Right cardiac atrium (tissue), 5 donors: ENCODE measurements around the gene PLCL2. TPM values are rescaled to one million over a fixed set of nuclear protein-coding genes. Genes with fewer than 3 reads are reported as not detected.
A peak's percentile ranks its signal among the peaks of the same experiment; 100 is the strongest.

Experiments
- ATAC-seq, 2 donors: fragments of 200-7000 bp; cut with Tn5 transposase; one replicate each; pipeline versions ENCODE4 v1.8.0 to v1.9.1; 2020; ENCODE audit warnings: moderate library complexity in 2 of 2, mild to moderate bottlenecking in 1 of 2
- DNase-seq, 3 donors: peaks; one replicate each; pipeline ENCODE4 v3.0.0-alpha.2; 2020
- H3K27ac ChIP-seq: one replicate; pipeline ENCODE4 v1.5.1; 2013; ENCODE audit warnings: mild to moderate bottlenecking, low read length, control low read depth, moderate library complexity
- H3K27me3 ChIP-seq: one replicate; pipeline ENCODE4 v1.6.1; 2013; ENCODE audit not compliant: control insufficient read depth, insufficient read depth
- H3K4me1 ChIP-seq: one replicate; pipeline ENCODE4 v1.6.1; 2013; ENCODE audit warnings: low read length; ENCODE audit not compliant: control insufficient read depth, insufficient read depth
- H3K4me3 ChIP-seq: one replicate; pipeline ENCODE4 v1.5.1; 2013; ENCODE audit warnings: low read length, control low read depth
- H3K9me3 ChIP-seq: one replicate; pipeline ENCODE4 v1.6.1; 2013; ENCODE audit warnings: low read length; ENCODE audit not compliant: control insufficient read depth
- WGBS: extraction: QIAGEN DNeasy Blood & Tissue Kit; methylation state at CpG from one replicate; pipeline ENCODE4 v1.1.7; 2013; 5-methylcytosine and 5-hydroxymethylcytosine counted together
- intact Hi-C, 4 donors: fragments of 100-400 bp; cut with DNase I; formaldehyde crosslinking; loops; one replicate each; pipeline versions ENCODE4 v1.11.0 to v1.14.0; 2022 to 2023
- polyA plus RNA-seq: library from polyadenylated mRNA; stranded (reverse); fragments of 200-250 nt; gene quantifications from one replicate; pipeline ENCODE4 v1.2.3, GENCODE V29; 2013
- total RNA-seq, 4 donors: library from RNA; stranded (reverse); fragmentation: NEBNext Ultra II Directional; extraction: Animal tissue kit (Norgen Biotek cat#: 25700); gene quantifications; one replicate each; pipeline ENCODE4 v1.2.1, GENCODE V29; 2021
- donor health status: healthy with polysubstance abuse.
- donor health status: DM: no; HTN: yes; CAD: no.
- donor health status: DM: no; HTN: no; CAD: no.
- donor health status: DM: no; HTN: yes; CAD: no; lungs with severe emphysema.
- donor health status: DM: yes; HTN: yes; CAD: no.

The PLCL2 gene
- total and polyA plus RNA-seq, 5 donors, result 12.5 to 47.4 (median 36.9) TPM

DNA sequence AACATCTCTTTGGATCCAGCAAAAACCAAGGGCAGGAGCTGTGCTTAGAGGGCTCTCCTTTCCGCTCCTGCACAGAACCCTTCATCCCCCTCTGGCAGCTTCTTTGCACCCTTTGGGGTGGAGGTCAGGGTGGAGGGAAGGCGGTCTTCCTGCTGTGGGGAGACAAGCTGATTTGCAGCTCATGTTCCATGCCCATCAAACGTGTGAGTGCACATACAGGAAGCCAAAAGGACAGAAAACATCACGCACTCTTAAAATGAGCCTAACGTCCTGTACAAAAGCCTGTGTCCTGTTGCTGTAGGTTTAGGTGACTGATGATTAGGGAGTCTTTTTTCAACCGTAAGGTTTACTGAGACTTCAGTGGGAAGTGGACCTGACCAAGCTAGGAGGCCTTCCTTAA lies 195.2 kb downstream of the PLCL2 start:
- Histone ChIP-seq H3K4me1 (peaks cover 6% of the 10 kb centered on the region), H3K27me3 (no peaks in the 10 kb centered on the region), H3K4me3 (no peak overlapping the region), H3K9me3 (no peaks in the 10 kb centered on the region), H3K27ac (no peak overlapping the region)
- no peak for ATAC-seq
- WGBS, result 90% methylated on average over 6 of the region's 6 CpGs
- no peak for DNase-seq
- intact Hi-C loops, result no loop called here

DNA sequence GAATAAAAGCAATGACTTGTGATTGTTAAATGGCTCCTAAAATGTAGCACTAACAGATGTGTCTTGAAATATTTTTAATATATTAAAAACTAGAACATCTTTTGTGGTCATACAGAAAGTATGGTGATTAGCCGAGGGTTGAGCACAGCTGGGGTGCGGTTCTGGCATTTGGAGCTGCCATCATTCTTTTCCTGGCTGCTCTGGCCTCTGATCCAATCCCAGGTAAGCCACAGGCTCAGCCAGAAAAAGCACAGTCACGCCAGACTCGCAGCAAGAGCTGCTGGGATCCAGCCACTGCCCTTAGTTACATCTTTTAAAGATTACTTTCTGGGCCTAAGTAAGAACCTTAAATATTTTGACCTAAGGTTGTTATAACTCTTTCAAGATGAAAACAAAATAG lies 196.8 kb downstream of the PLCL2 start:
- Histone ChIP-seq H3K4me3 (no peak overlapping the region), H3K27me3 (no peaks in the 10 kb centered on the region), H3K9me3 (no peaks in the 10 kb centered on the region), H3K4me1 (peaks cover 6% of the 10 kb centered on the region), H3K27ac (no peak overlapping the region)
- ATAC-seq (no peak), DNase-seq (no peak)
- intact Hi-C loops, result no loop called here
- 93% methylated on average over 4 of the region's 4 CpGs for WGBS

DNA sequence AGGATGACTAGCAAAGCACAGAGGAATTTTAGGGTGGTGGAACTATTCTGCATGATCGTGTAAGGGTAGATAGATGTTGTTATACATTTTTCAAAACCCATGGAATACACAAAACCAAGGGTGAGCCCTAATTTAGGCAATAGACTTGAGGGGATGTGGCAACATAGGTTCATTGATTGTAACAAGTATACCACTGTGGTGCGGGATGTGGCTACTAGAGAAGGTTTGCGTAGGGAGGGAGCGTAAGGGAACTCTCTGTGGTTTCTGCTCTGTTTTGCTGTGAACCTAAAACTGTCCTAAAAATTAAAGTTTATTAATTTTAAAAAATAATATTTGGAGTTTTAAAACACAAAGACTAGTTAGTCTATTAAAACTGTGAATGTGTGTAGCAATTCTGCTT lies 202.8 kb downstream of the PLCL2 start:
- no peaks in the 10 kb centered on the region for H3K27me3 ChIP-seq
- peaks cover 5% of the 10 kb centered on the region for H3K4me1 ChIP-seq
- peak overlapping the region; percentile 34 for H3K27ac ChIP-seq
- ATAC-seq, result no peak
- intact Hi-C loops, result no loop called here
- DNase-seq, result no peak
- 95% methylated on average over 4 of the region's 4 CpGs for WGBS
- H3K9me3 ChIP-seq, result no peaks in the 10 kb centered on the region
- no peak overlapping the region for H3K4me3 ChIP-seq

DNA sequence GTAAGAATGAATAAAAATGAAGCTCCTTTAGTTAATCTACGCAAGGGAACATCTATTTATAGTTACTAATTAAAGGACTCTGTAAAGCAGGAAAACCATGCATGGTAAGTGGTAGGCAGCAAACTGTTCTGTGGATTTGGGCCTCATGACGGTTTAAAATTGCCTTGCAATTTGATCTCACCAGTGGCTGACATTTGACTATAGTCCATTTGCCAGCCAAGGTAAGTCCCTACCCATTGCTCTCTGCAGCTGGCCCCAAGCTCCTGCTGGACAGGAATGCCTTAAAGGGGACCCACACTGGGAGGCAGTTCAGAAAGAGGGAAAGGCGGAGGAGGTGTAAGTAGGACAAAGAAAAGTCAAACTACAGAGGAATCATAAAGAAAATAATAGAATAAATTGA lies 203.3 kb downstream of the PLCL2 start:
- Histone ChIP-seq H3K27ac (peak overlapping the region; percentile 89), H3K27me3 (no peaks in the 10 kb centered on the region), H3K9me3 (no peaks in the 10 kb centered on the region), H3K4me1 (peaks cover 5% of the 10 kb centered on the region), H3K4me3 (no peak overlapping the region)
- DNase-seq (no peak), ATAC-seq (peak; percentile 29 to 35)
- WGBS, result 76% methylated on average over 3 of the region's 3 CpGs
- intact Hi-C loops, result no loop called here

DNA sequence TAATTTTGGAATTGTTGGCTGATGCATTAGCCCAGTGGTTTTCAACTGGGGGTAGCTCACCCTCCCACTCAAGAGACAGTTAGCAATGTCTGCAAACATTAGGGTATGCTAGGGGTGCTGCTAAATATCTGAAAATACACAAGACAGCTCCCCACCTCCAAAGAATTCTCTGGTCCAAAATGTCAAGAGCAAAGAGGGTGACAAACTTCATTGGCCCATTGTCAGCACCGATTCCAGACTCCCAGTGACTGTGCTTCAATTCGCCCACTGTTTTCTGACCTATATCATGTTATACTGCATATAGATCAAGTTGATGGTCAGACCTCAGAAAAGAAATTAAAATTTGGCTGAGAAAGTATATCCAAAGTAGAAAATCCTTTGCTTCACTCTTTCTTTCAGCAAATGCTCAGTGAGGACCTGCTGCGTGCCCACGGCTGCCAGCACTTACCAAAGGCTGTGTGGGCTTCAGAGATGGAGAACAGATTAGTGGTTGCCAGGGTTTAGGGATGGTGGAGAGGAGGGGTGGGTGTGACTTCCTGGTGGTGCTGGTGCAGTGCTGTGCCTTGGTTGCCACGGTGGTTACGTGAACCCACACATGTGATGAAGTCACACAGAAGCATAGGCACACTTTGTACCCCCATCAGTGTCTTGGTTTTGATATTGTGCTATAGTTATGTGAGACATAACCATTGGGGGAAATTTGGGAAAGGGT lies 204.0 kb downstream of the PLCL2 start:
- 73% methylated on average over 6 of the region's 6 CpGs for WGBS
- H3K4me1 ChIP-seq, result peaks cover 5% of the 10 kb centered on the region
- intact Hi-C loops, result no loop called here

DNA sequence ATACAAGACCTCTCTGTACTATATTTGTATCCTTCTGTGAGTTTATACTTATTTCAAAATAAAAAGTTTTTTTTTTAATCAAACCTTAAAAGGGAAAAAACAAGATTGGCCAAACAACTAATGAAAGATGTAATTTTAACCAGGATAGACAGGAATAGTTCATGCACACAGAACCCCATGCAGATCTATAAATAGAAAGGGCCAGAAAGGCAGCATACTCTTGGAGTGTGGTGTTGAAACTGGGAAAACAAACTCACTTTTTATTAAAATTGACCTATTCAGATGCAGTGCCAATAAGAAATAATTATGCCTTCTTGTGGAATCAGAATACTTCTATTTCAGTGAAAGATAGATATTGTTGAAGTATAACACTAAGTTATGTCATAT lies 204.6 kb downstream of the PLCL2 start:
- no peak overlapping the region for H3K27ac ChIP-seq
- no peak for ATAC-seq
- H3K27me3 ChIP-seq, result no peaks in the 10 kb centered on the region
- DNase-seq, result no peak
- H3K4me1 ChIP-seq, result peaks cover 5% of the 10 kb centered on the region
- no peaks in the 10 kb centered on the region for H3K9me3 ChIP-seq
- H3K4me3 ChIP-seq, result no peak overlapping the region
- intact Hi-C loops, result no loop called here

More for the DNA sequence above, 204.0 kb downstream of the PLCL2 start:
- Histone ChIP-seq H3K27ac (peak overlapping the region; percentile 66), H3K9me3 (no peaks in the 10 kb centered on the region), H3K27me3 (no peaks in the 10 kb centered on the region), H3K4me3 (no peak overlapping the region)
- DNase-seq (peak in 1 of 3 donors; percentile 56), ATAC-seq (peak; percentile 56 to 67)

DNA sequence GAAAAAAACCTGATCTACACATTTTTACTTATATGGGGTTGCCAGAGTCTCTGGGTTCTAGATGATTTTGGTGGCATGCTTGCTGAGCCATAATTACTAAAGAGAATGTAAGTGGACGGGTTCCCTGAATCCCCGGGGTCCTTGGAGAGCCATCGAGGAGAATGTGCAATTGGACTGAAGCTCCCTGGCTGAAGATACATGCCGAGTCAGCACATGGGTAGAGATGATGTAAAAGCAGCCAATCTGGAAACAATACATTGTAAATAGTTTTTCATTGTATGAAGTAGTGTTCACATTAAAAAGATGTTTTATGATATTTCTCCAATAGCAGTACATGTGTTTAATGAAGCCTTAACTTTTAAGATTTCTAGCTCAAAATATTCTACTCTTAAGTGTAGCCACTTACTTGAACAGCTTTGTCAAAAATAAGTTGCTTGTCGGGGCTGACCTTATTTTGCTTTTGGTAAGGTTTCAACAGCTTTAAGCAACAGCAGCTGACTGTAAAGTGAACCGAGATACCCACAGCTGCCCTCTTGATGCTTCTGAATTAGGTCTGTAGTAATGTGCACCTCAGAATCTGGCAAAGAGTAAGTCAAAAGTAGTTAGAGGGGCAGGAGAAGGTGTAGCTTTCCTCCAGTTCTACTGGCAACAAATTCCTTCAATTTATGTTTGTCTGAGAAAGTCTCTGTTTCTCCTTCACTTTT lies 205.7 kb downstream of the PLCL2 start:
- H3K27me3 ChIP-seq, result no peaks in the 10 kb centered on the region
- 59% methylated on average over 6 of the region's 6 CpGs for WGBS
- intact Hi-C loops, result no loop called here
- peak overlapping the region; percentile 13 for H3K27ac ChIP-seq
- H3K4me1 ChIP-seq, result peaks cover 7% of the 10 kb centered on the region
- DNase-seq, result no peak
- no peak overlapping the region for H3K4me3 ChIP-seq
- H3K9me3 ChIP-seq, result no peaks in the 10 kb centered on the region
- ATAC-seq, result no peak

DNA sequence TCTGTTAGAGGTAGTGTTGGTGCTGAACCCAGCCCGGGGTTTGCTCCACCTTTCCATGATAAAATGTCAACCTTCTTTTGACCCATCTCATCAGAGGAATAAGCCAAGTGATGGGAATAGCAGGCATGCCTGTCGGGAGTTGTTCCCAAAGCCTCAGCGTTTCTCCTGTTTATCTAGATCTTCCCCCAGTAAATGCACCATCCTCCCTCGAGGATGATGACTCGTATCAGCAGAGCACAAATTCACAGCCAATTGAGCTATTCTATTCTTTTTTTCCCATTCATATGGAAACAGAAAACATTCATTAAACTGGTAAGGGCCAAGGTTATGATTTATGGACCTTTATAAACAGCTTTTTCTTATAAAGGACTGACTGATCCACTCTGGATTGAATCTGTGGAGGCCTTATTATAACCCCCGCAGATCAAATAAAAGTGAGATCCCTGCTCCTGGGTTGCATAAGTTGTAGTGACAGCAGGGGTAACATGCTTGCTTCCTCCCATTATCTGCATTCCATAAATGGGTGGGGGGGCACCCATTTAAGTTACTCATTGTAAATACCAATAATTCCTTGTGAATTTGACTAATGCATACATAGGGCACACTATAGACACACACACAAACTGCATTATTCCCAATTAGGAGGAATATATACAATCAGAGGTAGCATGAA lies 207.3 kb downstream of the PLCL2 start:
- WGBS, result 46% methylated on average over 6 of the region's 6 CpGs
- Histone ChIP-seq H3K27ac (no peak overlapping the region), H3K27me3 (no peaks in the 10 kb centered on the region), H3K4me1 (peaks cover 7% of the 10 kb centered on the region), H3K9me3 (no peaks in the 10 kb centered on the region), H3K4me3 (no peak overlapping the region)
- intact Hi-C loops, result no loop called here
- ATAC-seq, result no peak
- DNase-seq, result no peak

DNA sequence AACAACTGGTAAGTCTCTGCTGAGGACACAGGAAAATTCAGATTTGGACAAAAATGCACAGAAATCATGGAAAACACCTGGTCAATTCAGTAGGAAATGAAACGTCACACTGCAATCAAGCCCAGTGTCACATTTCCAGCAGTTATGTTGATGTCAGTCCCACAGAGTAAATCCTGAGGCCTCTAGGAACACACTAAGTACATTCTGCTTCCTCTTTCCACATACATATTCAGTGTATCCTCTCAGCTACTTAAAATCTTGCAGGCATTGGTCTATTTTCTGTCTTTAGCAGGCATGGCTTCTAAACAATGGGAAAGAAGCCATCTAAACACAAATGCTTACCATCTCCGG lies 207.8 kb downstream of the PLCL2 start:
- intact Hi-C loops, result no loop called here
- Histone ChIP-seq H3K27me3 (no peaks in the 10 kb centered on the region), H3K9me3 (no peaks in the 10 kb centered on the region), H3K4me3 (no peak overlapping the region), H3K27ac (no peak overlapping the region), H3K4me1 (peaks cover 7% of the 10 kb centered on the region)
- DNase-seq, result no peak
- no peak for ATAC-seq
- 66% methylated on average over 2 of the region's 2 CpGs for WGBS

DNA sequence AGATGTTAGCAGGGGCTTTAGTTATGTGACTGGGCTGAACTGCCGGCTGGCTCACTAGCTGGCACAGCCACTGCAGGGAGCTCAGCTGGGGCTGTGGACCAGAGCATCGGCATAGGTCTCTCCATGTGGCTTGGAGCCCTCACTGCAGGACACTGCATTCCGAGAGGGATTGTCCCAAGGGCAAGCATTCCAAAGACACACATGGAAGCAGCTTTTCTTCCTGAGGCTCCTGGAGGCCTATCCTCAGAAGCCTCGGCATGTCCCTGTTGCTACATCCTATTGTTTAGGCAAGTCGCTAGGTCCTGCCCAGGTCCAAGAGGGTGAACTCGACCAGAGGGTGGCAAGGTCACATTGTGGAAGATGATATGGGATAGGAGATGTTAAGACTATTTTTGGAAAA lies 209.8 kb downstream of the PLCL2 start:
- 49% methylated on average over 6 of the region's 6 CpGs for WGBS
- no peak overlapping the region for H3K27ac ChIP-seq
- ATAC-seq (peak; percentile 26 to 52), DNase-seq (no peak)
- peaks cover 2% of the 10 kb centered on the region for H3K4me1 ChIP-seq
- intact Hi-C loops, result no loop called here
- no peaks in the 10 kb centered on the region for H3K27me3 ChIP-seq
- H3K4me3 ChIP-seq, result no peak overlapping the region
- H3K9me3 ChIP-seq, result no peaks in the 10 kb centered on the region

DNA sequence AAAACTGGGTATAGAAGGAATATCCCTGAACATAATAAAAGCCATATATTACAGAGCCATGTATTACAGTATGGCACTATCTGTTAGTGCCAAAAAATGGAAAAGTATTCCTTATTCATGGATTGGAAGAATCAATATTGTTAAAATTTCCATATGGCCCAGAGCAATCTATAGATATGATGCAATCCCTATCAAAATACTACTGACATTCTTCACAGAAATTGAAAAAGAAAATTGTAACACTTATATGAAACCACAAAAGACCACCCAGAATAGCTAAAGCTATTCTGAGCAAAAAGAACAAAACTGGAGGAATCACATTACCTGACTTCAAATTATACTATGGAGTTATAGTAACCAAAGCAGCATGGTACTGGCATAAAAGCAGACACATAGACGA lies 218.8 kb downstream of the PLCL2 start:
- intact Hi-C loops, result no loop called here
- Histone ChIP-seq H3K4me3 (no peak overlapping the region), H3K27me3 (no peaks in the 10 kb centered on the region), H3K9me3 (no peaks in the 10 kb centered on the region), H3K27ac (no peak overlapping the region), H3K4me1 (no peaks in the 10 kb centered on the region)
- whole genome bisulfite sequencing, result 85% methylated on average over 1 of the region's 1 CpG
- DNase-seq (no peak), ATAC-seq (no peak)
